ENCODE measurements around the gene ITPR1. TPM values are rescaled to one million over a fixed set of nuclear protein-coding genes. Genes with fewer than 3 reads are reported as not detected.

ITPR1 gene
- total RNA-seq, 4 donors from 2014 or later = 56.1 to 71.2 (median 61.9) TPM

DNA sequence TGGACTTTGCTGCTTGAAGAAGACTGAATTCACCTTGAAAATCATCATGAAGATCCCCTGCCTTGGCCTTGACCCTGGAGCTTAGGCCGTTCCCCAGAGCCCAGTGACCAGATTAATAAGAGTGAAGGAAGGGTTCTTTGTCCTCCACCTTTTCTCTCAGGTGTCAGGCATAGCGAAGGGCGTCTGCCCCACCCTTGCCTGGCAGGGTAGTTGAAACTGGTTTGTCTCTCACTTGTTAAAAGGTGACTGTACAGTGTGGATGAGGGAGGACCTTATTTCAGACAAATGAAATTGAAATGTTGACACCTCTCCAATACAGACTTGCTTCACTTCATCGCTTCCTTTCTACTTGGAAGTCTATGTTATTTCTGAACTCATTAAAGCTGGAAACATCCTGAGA, 262.4 kb downstream of the ITPR1 start:
- 96 to 100% methylated on average over 4 of the region's 4 CpGs for WGBS, 2 donors
- no peak overlapping the region for H3K27ac ChIP-seq
- TF ChIP-seq EP300 (IDR thresholded peaks at IDR 0.05) (no peak), POLR2A (IDR thresholded peaks at IDR 0.05) (no peak)
- TF ChIP-seq, protein P1, sequence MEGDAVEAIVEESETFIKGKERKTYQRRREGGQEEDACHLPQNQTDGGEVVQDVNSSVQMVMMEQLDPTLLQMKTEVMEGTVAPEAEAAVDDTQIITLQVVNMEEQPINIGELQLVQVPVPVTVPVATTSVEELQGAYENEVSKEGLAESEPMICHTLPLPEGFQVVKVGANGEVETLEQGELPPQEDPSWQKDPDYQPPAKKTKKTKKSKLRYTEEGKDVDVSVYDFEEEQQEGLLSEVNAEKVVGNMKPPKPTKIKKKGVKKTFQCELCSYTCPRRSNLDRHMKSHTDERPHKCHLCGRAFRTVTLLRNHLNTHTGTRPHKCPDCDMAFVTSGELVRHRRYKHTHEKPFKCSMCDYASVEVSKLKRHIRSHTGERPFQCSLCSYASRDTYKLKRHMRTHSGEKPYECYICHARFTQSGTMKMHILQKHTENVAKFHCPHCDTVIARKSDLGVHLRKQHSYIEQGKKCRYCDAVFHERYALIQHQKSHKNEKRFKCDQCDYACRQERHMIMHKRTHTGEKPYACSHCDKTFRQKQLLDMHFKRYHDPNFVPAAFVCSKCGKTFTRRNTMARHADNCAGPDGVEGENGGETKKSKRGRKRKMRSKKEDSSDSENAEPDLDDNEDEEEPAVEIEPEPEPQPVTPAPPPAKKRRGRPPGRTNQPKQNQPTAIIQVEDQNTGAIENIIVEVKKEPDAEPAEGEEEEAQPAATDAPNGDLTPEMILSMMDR (IDR thresholded peaks at IDR 0.05) = no peak
- no peaks in the 10 kb centered on the region for H3K36me3 ChIP-seq
- no peaks in the 10 kb centered on the region for H3K27me3 ChIP-seq
- peaks cover 0 to 2% (median 0%) of the 10 kb centered on the region in 4 donors for H3K9me3 ChIP-seq
- peaks cover 0 to 19% (median 9%) of the 10 kb centered on the region in 4 donors for H3K4me1 ChIP-seq
- no peak for DNase-seq (ENCODE audit: low spot score in 2 of 2)
- no peak overlapping the region for H3K4me3 ChIP-seq

DNA sequence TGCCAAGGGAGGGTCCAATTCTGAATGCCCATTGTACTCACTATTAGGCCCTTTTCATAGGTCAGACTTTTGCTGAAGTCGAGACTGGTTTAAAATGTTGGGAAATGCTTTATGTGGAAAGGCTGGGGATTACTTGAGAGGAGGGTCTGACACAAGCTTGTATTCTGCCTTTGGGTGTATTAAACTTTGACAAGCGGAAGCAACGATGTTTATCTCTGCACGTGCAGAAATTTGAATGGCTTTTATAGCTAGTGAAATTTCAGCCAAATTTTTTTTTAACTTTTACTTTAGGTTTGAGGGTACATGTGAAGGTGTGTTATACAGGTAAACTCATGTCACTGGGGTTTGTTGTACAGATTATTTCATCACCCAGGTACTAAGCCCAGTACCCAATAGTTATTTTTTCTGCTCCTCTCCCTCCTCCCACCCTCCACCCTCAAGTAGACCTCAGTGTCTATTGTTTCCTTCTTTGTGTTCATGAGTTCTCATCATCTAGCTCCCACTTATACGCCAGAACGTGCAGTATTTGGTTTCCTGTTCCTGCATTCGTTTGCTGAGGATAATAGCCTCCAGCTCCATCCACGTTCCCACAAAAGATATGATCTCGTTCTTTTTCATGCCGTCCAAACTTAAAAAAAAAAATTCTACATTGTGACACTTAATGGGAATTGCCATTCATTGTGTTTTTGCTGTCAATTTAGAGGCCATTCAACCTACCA, 263.1 kb downstream of the ITPR1 start:
- DNase-seq (ENCODE audit: low spot score in 2 of 2) = no peak
- 75 to 77% methylated on average over 10 of the region's 10 CpGs for WGBS, 2 donors
- TF ChIP-seq POLR2A (IDR thresholded peaks at IDR 0.05) (no peak), EP300 (IDR thresholded peaks at IDR 0.05) (no peak)
- TF ChIP-seq, protein P1 (IDR thresholded peaks at IDR 0.05) = no peak
- Histone ChIP-seq H3K27me3 (no peaks in the 10 kb centered on the region), H3K4me1 (peaks cover 0 to 12% (median 3%) of the 10 kb centered on the region in 4 donors), H3K27ac (no peak overlapping the region), H3K36me3 (no peaks in the 10 kb centered on the region), H3K4me3 (no peak overlapping the region), H3K9me3 (peaks cover 0 to 4% (median 0%) of the 10 kb centered on the region in 4 donors)

DNA sequence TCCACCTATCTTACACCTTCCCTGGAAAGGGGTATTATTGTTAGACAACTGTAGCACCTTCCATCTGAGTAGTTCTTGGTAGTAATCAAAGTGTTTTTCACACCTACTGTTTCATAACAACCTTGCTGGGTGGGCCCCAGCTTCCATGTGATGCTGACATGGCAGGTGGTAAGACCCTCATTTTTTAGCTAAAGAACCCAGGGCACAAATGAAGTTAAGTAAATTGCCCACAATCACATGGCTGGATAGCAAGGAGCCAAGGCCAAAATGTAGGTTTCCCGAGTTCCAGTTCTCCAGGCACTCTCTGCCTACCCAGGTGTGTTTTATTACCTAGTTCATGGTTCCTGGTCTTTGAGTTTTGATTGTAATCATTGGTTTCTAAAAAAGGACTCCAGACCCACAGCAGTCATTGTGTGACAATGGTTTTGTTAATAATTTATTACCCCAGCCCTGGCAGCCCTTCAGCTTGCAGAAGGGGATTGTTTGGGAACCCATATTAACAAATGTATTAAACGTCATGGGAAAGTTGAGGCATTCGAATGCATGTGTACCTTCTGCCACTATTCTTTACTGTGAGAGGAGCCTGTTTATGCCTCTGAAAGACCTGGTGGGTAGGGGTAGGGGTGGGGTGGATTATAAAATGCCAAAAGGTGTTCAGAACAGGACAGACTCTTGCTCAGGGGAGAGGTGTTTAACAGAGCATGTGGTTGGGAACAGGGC, 263.9 kb downstream of the ITPR1 start:
- DNase-seq (ENCODE audit: low spot score in 2 of 2) = no peak
- H3K27ac ChIP-seq = no peak overlapping the region
- no peak overlapping the region for H3K4me3 ChIP-seq
- WGBS, 2 donors = 84 to 87% methylated on average over 3 of the region's 3 CpGs
- no peak for TF ChIP-seq EP300 (IDR thresholded peaks at IDR 0.05)
- TF ChIP-seq POLR2A (IDR thresholded peaks at IDR 0.05) = no peak
- TF ChIP-seq, protein P1 (IDR thresholded peaks at IDR 0.05) = no peak
- no peaks in the 10 kb centered on the region for H3K27me3 ChIP-seq
- peaks cover 0 to 4% (median 0%) of the 10 kb centered on the region in 4 donors for H3K4me1 ChIP-seq
- H3K36me3 ChIP-seq = no peaks in the 10 kb centered on the region
- peaks cover 0 to 4% (median 0%) of the 10 kb centered on the region in 4 donors for H3K9me3 ChIP-seq

DNA sequence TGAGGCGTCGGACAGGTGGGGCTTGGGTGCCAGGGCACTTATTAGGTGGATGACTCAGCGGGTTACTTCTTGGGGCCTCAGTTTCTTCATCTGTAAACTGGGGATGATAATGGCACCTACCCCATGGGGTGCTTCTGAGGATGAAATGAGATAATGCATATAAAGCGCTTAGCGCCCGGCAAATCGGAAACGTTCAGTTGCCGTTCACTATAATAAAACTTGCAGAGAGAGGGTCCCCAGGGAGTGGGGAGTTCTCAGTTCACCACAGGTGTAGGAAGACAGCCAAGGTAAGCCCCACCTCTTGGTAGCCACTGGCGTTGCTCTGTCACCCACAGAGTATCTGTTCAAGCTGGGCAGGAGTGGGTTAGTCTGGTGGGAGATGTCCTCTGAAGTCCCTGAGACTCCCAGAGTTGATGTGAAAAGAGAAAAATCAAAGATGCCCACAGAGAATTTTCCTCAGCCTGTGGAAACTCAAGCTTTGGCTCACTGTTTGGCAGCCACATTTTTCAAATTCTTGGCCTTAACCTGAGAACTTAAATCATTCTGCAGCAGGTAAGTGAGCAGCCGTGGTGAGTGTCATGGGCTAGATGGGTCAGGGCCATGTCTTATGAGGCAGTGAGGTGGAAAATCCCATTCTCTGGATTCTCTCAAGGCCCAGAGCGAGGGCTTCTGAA, 264.6 kb downstream of the ITPR1 start:
- WGBS, 2 donors = 84 to 87% methylated on average over 12 of the region's 12 CpGs
- no peak overlapping the region for H3K27ac ChIP-seq
- TF ChIP-seq POLR2A (IDR thresholded peaks at IDR 0.05) = no peak
- TF ChIP-seq, protein P1 (IDR thresholded peaks at IDR 0.05) = no peak
- no peak for TF ChIP-seq EP300 (IDR thresholded peaks at IDR 0.05)
- H3K36me3 ChIP-seq = no peaks in the 10 kb centered on the region
- H3K4me3 ChIP-seq = no peak overlapping the region
- no peaks in the 10 kb centered on the region for H3K4me1 ChIP-seq
- H3K9me3 ChIP-seq = peaks cover 0 to 4% (median 0%) of the 10 kb centered on the region in 4 donors
- no peak for DNase-seq (ENCODE audit: low spot score in 2 of 2)
- no peaks in the 10 kb centered on the region for H3K27me3 ChIP-seq
